Kidney (tissue), 14 donors: ENCODE measurements around the gene ZNF546. TPM values are rescaled to one million over a fixed set of nuclear protein-coding genes. Genes with fewer than 3 reads are reported as not detected.

Source experiments
- DNase-seq, 5 donors: peaks; one replicate each; pipeline ENCODE4 v3.0.0-alpha.2; 2013 to 2020
- FAIRE-seq: peaks from 2 replicates; lab custom pipeline; 2012; peaks lifted over from hg19 to GRCh38; lab: Jason Lieb, UNC
- H3K27ac ChIP-seq, 2 donors: one replicate each; pipeline ENCODE4 v1.7.0; 2013; ENCODE audit warnings: low read depth in 2 of 2, low read length in 2 of 2, inconsistent platforms in 1 of 2
- H3K27me3 ChIP-seq: one replicate; pipeline ENCODE4 v1.7.1; 2013; ENCODE audit warnings: low read length, inconsistent platforms; ENCODE audit not compliant: control insufficient read depth, insufficient read depth
- H3K36me3 ChIP-seq, 3 donors: one replicate each; pipeline versions ENCODE4 v1.7.0 to v1.7.1; 2013; ENCODE audit warnings: low read length in 3 of 3, control low read depth in 1 of 3, inconsistent platforms in 1 of 3; ENCODE audit not compliant: insufficient read depth in 3 of 3, control insufficient read depth in 2 of 3
- H3K4me1 ChIP-seq, 3 donors: one replicate each; pipeline versions ENCODE4 v1.7.0 to v1.7.1; 2013; ENCODE audit warnings: low read length in 3 of 3, inconsistent platforms in 1 of 3, low read depth in 1 of 3; ENCODE audit not compliant: control insufficient read depth in 2 of 3, insufficient read depth in 2 of 3
- H3K4me3 ChIP-seq, 3 donors: one replicate each; pipeline versions ENCODE4 v1.7.0 to v1.8.1; 2013; ENCODE audit warnings: low read length in 3 of 3, control low read depth in 1 of 3, inconsistent platforms in 1 of 3
- H3K9ac ChIP-seq, 3 donors: one replicate each; pipeline versions ENCODE4 v1.7.0 to v1.7.1; 2013; ENCODE audit warnings: low read length in 3 of 3, control low read depth in 1 of 3, inconsistent platforms in 1 of 3
- H3K9me3 ChIP-seq, 3 donors: one replicate each; pipeline versions ENCODE4 v1.7.0 to v1.7.1; 2013; ENCODE audit warnings: low read length in 3 of 3, control low read depth in 1 of 3, inconsistent platforms in 1 of 3; ENCODE audit not compliant: control insufficient read depth in 2 of 3, insufficient read depth in 1 of 3
- CTCF ChIP-seq: IDR thresholded peaks from 3 replicates; pipeline ENCODE4 v1.5.1; 2012; ENCODE audit warnings: mild to moderate bottlenecking, moderate library complexity, borderline replicate concordance; ENCODE audit not compliant: insufficient read depth; ENCODE audit errors: extremely low read depth
- intact Hi-C: fragments of 100-400 bp; cut with DNase I; formaldehyde crosslinking; loops from one replicate; pipeline ENCODE4 v1.11.1; 2022
- polyA plus RNA-seq: library from polyadenylated mRNA; stranded (reverse); fragments of 350-450 nt; fragmentation: Illumina TruSeq; extraction: RNeasy Lipid Tissue Mini Kit (QIAGEN cat#74804); gene quantifications from one replicate; pipeline ENCODE4 v1.2.3, GENCODE V29; 2014; ENCODE audit warnings: low read depth, low replicate concordance; ENCODE audit not compliant: insufficient read depth
- total RNA-seq: library from RNA; stranded (reverse); fragmentation: NEBNext Ultra II Directional; extraction: Animal tissue kit (Norgen Biotek cat#: 25700); gene quantifications from one replicate; pipeline ENCODE4 v1.2.1, GENCODE V29; 2021
- donor health status: control.
- donor health status: control.
- donor health status: control.
- donor health status: control.
- donor health status: control.
- donor health status: DM: yes; HTN: yes; CAD: no.
- donor health status: Normal renal cell carcinoma (clear cell type).

The ZNF546 gene
- total and polyA plus RNA-seq, 2 donors from 2014 or later, result 3.4 to 7.3 TPM

- FAIRE-seq, result no peak
- no peaks in the 10 kb centered on the region for H3K4me1 ChIP-seq
- no peak overlapping the region for H3K9ac ChIP-seq
- peaks cover 0 to 10% (median under 1%) of the 10 kb centered on the region in 3 donors for H3K36me3 ChIP-seq
- H3K27me3 ChIP-seq, result no peaks in the 10 kb centered on the region
- no peak for TF ChIP-seq CTCF
- peaks cover 3 to 8% (median 3%) of the 10 kb centered on the region in 3 donors for H3K9me3 ChIP-seq
- no peak overlapping the region for H3K27ac ChIP-seq
- intact Hi-C loops, result no loop called here
- no peak overlapping the region for H3K4me3 ChIP-seq
- DNase-seq, result no peak
Observed at GRCh38 chr19:40053491-40053890, 56.6 kb downstream of the ZNF546 start.

- DNase-seq (no peak), FAIRE-seq (no peak)
- intact Hi-C loops, result no loop called here
- Histone ChIP-seq H3K27ac (no peak overlapping the region), H3K27me3 (no peaks in the 10 kb centered on the region), H3K9me3 (peaks cover 3 to 10% (median 3%) of the 10 kb centered on the region in 3 donors), H3K4me3 (peak overlapping the region in 2 of 3 donors; percentile 21 to 93), H3K36me3 (peaks cover 0 to 2% (median 0%) of the 10 kb centered on the region in 3 donors), H3K4me1 (no peaks in the 10 kb centered on the region), H3K9ac (no peak overlapping the region)
- no peak for TF ChIP-seq CTCF
Observed at GRCh38 chr19:40054632-40055031, 57.8 kb downstream of the ZNF546 start.

GRCh38 chr19:40055049-40055448, 58.2 kb downstream of the ZNF546 start:
- peaks cover 3 to 14% (median 5%) of the 10 kb centered on the region in 3 donors for H3K9me3 ChIP-seq
- no peaks in the 10 kb centered on the region for H3K27me3 ChIP-seq
- H3K9ac ChIP-seq, result peak overlapping the region in 2 of 3 donors; percentile 59 to 78
- DNase-seq, result no peak
- no peak overlapping the region for H3K27ac ChIP-seq
- intact Hi-C loops, result no loop called here
- TF ChIP-seq CTCF, result no peak
- no peaks in the 10 kb centered on the region for H3K36me3 ChIP-seq
- H3K4me3 ChIP-seq, result peak overlapping the region; percentile 84 to 97 (median 93)
- no peaks in the 10 kb centered on the region for H3K4me1 ChIP-seq
- FAIRE-seq, result no peak
